GM18858 (cell line): Measurements from ENCODE around the gene COL4A1.

Source experiments
- ATAC-seq: cut with Tn5 transposase; IDR thresholded peaks from one replicate; pipeline ENCODE4 v1.9.1; 2021; ENCODE audit not compliant: unreplicated experiment

The COL4A1 gene

GRCh38 chr13:110310541-110311442 lies 3.8 kb upstream of the COL4A1 start:
- no peak for ATAC-seq

GRCh38 chr13:110309661-110310524 lies 2.9 kb upstream of the COL4A1 start:
- ATAC-seq: no peak

GRCh38 chr13:110308656-110309359 lies 1.9 kb upstream of the COL4A1 start:
- ATAC-seq: no peak

- ATAC-seq: no peak
These were observed 1.1 kb upstream of the COL4A1 start for GRCh38 chr13:110307767-110308655.

- ATAC-seq: no peak
These were observed 507 bp downstream of the COL4A1 start for GRCh38 chr13:110306340-110306959.

- ATAC-seq: no peak
These were observed 1.0 kb downstream of the COL4A1 start for GRCh38 chr13:110305949-110306339.

- no peak for ATAC-seq
These were observed 1.4 kb downstream of the COL4A1 start for GRCh38 chr13:110305544-110305943.

- no peak for ATAC-seq
These were observed 2.0 kb downstream of the COL4A1 start for GRCh38 chr13:110305001-110305400.

GRCh38 chr13:110304256-110304655 lies 2.7 kb downstream of the COL4A1 start:
- no peak for ATAC-seq

- no peak for ATAC-seq
These were observed 3.3 kb downstream of the COL4A1 start for GRCh38 chr13:110303644-110304043.

- no peak for ATAC-seq
These were observed 4.0 kb downstream of the COL4A1 start for GRCh38 chr13:110302997-110303396.

GRCh38 chr13:110301606-110302553 lies 5.1 kb downstream of the COL4A1 start:
- no peak for ATAC-seq

- no peak for ATAC-seq
These were observed 5.9 kb downstream of the COL4A1 start for GRCh38 chr13:110301083-110301482.

- ATAC-seq: no peak
These were observed 6.7 kb downstream of the COL4A1 start for GRCh38 chr13:110300090-110300815.

GRCh38 chr13:110299283-110299840 lies 7.6 kb downstream of the COL4A1 start:
- ATAC-seq: no peak

GRCh38 chr13:110298505-110299282 lies 8.3 kb downstream of the COL4A1 start:
- peak; percentile 49 for ATAC-seq
